K562 (cell line): ENCODE results near the gene LST1. TPM values are rescaled to one million over a fixed set of nuclear protein-coding genes. Genes with fewer than 3 reads are reported as not detected.

Experiments used
- CHD1 ChIP-seq: fragments of 200-600 bp; sonication (generic); IDR thresholded peaks from one replicate; pipeline ENCODE4 v1.6.1; 2012; ENCODE audit warnings: mild to moderate bottlenecking, moderate library complexity, low read length, inconsistent platforms
- EGR1 ChIP-seq: fragments of 450-650 bp; conservative IDR thresholded peaks from 2 replicates; pipeline ENCODE4 v1.6.1; 2017; ENCODE audit warnings: mild to moderate bottlenecking
- GTF2B ChIP-seq: IDR thresholded peaks from 2 replicates; pipeline ENCODE4 v1.6.1; 2011; ENCODE audit not compliant: insufficient read length; ENCODE audit errors: extremely low read depth
- HMGN3 ChIP-seq: IDR thresholded peaks from 2 replicates; pipeline ENCODE4 v1.6.1; 2011; ENCODE audit warnings: borderline replicate concordance, low read depth, mild to moderate bottlenecking, mixed read lengths, low read length; ENCODE audit not compliant: insufficient read length; ENCODE audit errors: extremely low read depth
- MTA2 ChIP-seq: fragments of 450-650 bp; IDR thresholded peaks from 2 replicates; pipeline ENCODE4 v1.6.1; 2016; ENCODE audit warnings: low read depth
- MYNN ChIP-seq, 2 experiments: sonication (generic); formaldehyde crosslinking in 1 of 2; IDR thresholded peaks; 2 replicates each; pipeline versions ENCODE4 v1.5.0 to v1.6.1; 2016 to 2020; ENCODE audit warnings: antibody characterized with exemption in 1 of 2, missing genetic modification reagents in 1 of 2
- SMAD4 ChIP-seq: fragments of 250-450 bp; sonication (Bioruptor Pico); conservative IDR thresholded peaks from 2 replicates; pipeline ENCODE4 v1.8.0; 2021; ENCODE audit warnings: inconsistent platforms, mild to moderate bottlenecking, moderate library complexity
- XRCC4 ChIP-seq: IDR thresholded peaks from one replicate; pipeline ENCODE4 v1.6.1; 2011; ENCODE audit not compliant: insufficient read depth, insufficient read length; ENCODE audit errors: extremely low read depth
- polyA plus RNA-seq, 8 experiments: library from polyadenylated mRNA; depleted of rRNA in 4 of 8; stranded (reverse) in 5 of 8; unstranded in 3 of 8; fragments of >200 nt; fragmentation: Nextera tagmentation in 2 of 8; fragmentation: Illumina TruSeq in 1 of 8; extraction: Ambion mirVana in 2 of 8; extraction: Trizol in 1 of 8; gene quantifications; 2 replicates each; pipeline versions ENCODE4 v1.2.1 to v1.2.3, GENCODE V29; 2011 to 2014; ENCODE audit warnings: inconsistent platforms in 1 of 8, missing spikeins in 1 of 8
- total RNA-seq, 7 experiments: library from RNA; depleted of rRNA in 6 of 7; stranded (reverse); fragments of >200 nt in 6 of 7; fragmentation: Illumina TruSeq in 2 of 7; extraction: Trizol in 2 of 7; gene quantifications; 2 replicates each; pipeline versions ENCODE4 v1.2.1 to v1.2.3, GENCODE V29; 2011 to 2021; ENCODE audit warnings: low replicate concordance in 1 of 7
- TF ChIP-seq, protein P1 (sequence below), 2 experiments: fragments of 450-650 bp; formaldehyde crosslinking in 1 of 2; IDR thresholded peaks; 2 replicates each; pipeline versions ENCODE4 v1.4.0 to v1.6.1; 2014 to 2020; ENCODE audit warnings: mild to moderate bottlenecking in 2 of 2, borderline replicate concordance in 1 of 2, low read depth in 1 of 2
- TF ChIP-seq, protein P2 (sequence below), 2 experiments: fragments of 450-650 bp; IDR thresholded peaks; 2 replicates each; pipeline ENCODE4 v1.6.1; 2016
- TF ChIP-seq, protein P3 (sequence below): fragments of 250-450 bp; sonication (Bioruptor Pico); IDR thresholded peaks from 2 replicates; pipeline ENCODE4 v1.8.0; 2022; ENCODE audit warnings: inconsistent platforms

The LST1 gene
- total and polyA plus RNA-seq, 9 of the 15 experiments (the other 6 are each of a cell fraction or from before 2014, with no cell fraction given), result 0.82 to 7.8 (median 1.7) TPM

DNA sequence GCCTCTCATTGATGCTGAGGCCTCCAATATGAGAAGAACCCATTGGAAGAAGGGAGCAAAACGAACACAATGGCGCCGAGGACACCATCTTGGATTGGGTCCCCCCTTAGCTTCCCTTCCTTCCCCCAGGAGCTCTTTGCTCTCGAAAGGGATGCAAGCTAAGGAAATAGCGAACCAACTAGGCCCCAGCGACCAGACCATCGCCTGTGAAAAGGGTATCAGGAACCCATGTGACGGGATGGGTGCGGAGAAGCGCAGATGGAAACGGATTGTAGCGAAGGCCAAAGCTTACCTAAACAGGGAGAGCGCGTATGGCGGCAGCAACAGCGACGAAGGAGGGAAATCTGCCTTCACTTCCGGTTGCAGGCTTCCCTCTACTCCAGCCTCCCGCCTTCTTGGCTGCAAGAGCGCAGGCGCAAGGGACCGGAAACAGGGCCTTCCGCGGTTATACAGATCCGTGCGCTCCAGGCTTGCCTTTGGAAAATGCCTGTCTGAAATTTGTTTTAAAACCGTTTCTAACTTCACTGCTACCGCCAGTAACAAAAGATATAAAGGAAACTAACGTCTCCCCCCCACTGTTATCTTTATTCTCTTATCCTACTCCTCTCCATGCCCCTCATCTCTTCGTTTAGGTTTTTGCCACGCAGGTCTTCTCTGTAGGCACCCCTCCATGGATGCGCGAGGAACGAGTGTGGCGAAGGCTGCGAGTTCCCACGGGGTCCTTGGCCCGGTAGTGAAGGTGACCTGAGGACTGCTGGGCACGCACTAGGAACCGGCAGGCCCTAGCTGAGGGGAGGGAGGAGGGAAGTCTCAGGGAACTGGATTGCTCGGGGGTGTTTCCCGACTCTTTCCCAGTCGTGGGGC is 44.2 kb upstream of the LST1 start, which contains the start of gene DDX39B (continued):
- TF ChIP-seq, protein P1, sequence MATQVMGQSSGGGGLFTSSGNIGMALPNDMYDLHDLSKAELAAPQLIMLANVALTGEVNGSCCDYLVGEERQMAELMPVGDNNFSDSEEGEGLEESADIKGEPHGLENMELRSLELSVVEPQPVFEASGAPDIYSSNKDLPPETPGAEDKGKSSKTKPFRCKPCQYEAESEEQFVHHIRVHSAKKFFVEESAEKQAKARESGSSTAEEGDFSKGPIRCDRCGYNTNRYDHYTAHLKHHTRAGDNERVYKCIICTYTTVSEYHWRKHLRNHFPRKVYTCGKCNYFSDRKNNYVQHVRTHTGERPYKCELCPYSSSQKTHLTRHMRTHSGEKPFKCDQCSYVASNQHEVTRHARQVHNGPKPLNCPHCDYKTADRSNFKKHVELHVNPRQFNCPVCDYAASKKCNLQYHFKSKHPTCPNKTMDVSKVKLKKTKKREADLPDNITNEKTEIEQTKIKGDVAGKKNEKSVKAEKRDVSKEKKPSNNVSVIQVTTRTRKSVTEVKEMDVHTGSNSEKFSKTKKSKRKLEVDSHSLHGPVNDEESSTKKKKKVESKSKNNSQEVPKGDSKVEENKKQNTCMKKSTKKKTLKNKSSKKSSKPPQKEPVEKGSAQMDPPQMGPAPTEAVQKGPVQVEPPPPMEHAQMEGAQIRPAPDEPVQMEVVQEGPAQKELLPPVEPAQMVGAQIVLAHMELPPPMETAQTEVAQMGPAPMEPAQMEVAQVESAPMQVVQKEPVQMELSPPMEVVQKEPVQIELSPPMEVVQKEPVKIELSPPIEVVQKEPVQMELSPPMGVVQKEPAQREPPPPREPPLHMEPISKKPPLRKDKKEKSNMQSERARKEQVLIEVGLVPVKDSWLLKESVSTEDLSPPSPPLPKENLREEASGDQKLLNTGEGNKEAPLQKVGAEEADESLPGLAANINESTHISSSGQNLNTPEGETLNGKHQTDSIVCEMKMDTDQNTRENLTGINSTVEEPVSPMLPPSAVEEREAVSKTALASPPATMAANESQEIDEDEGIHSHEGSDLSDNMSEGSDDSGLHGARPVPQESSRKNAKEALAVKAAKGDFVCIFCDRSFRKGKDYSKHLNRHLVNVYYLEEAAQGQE (IDR thresholded peaks at IDR 0.05; ENCODE audit: borderline replicate concordance), result no peak
- TF ChIP-seq, protein P1 (CRISPR knock-in tag; IDR thresholded peaks at IDR 0.05; ENCODE audit: low read depth), result peak; percentile 92; the same call in 1 of the 2 replicates
- TF ChIP-seq HMGN3 (no peak), EGR1 (no peak; the same call in 1 of the 2 replicates), MYNN (IDR thresholded peaks at IDR 0.05) (0 out of 2 replicates have a peak, but pooled peaks have one; percentile 23), MYNN (CRISPR knock-in tag; IDR thresholded peaks at IDR 0.05) (no peak), MTA2 (peak; percentile 34; the same call in 1 of the 2 replicates), XRCC4 (no peak), GTF2B (peak; percentile 87), SMAD4 (CRISPR knock-in tag) (peak; percentile 33; the same call in 1 of the 2 replicates), CHD1 (peak; percentile 34)
- TF ChIP-seq, protein P2, sequence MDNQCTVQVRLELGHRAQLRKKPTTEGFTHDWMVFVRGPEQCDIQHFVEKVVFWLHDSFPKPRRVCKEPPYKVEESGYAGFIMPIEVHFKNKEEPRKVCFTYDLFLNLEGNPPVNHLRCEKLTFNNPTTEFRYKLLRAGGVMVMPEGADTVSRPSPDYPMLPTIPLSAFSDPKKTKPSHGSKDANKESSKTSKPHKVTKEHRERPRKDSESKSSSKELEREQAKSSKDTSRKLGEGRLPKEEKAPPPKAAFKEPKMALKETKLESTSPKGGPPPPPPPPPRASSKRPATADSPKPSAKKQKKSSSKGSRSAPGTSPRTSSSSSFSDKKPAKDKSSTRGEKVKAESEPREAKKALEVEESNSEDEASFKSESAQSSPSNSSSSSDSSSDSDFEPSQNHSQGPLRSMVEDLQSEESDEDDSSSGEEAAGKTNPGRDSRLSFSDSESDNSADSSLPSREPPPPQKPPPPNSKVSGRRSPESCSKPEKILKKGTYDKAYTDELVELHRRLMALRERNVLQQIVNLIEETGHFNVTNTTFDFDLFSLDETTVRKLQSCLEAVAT (IDR thresholded peaks at IDR 0.05), result peak; percentile 79 to 94
- TF ChIP-seq, protein P3, sequence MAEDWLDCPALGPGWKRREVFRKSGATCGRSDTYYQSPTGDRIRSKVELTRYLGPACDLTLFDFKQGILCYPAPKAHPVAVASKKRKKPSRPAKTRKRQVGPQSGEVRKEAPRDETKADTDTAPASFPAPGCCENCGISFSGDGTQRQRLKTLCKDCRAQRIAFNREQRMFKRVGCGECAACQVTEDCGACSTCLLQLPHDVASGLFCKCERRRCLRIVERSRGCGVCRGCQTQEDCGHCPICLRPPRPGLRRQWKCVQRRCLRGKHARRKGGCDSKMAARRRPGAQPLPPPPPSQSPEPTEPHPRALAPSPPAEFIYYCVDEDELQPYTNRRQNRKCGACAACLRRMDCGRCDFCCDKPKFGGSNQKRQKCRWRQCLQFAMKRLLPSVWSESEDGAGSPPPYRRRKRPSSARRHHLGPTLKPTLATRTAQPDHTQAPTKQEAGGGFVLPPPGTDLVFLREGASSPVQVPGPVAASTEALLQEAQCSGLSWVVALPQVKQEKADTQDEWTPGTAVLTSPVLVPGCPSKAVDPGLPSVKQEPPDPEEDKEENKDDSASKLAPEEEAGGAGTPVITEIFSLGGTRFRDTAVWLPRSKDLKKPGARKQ, result no peak
